ENCODE results near the gene NAP1L1.

NAP1L1 gene

GRCh38 chr12:76006028-76006925 is 78.2 kb downstream of the NAP1L1 start:
- H3K4me2 ChIP-seq (ENCODE audit: insufficient read depth, low read length), result no peak overlapping the region
- DNase-seq, result no peak
- H2AFZ ChIP-seq (ENCODE audit: low read depth, low read length), result no peak overlapping the region
- H3K27ac ChIP-seq (ENCODE audit: low read length), result no peak overlapping the region
- H3K9ac ChIP-seq (ENCODE audit: low read depth, low read length), result no peak overlapping the region
- no peaks in the 10 kb centered on the region for H4K20me1 ChIP-seq (ENCODE audit: insufficient read depth, low read length)
- H3K79me2 ChIP-seq (ENCODE audit: insufficient read depth, low read length), result no peaks in the 10 kb centered on the region
- ATAC-seq (ENCODE audit: insufficient read depth, low read depth), result no peak
- no peaks in the 10 kb centered on the region for H3K36me3 ChIP-seq (ENCODE audit: insufficient read depth, low read length)
- H3K4me3 ChIP-seq (ENCODE audit: low read depth in 1 of 2, low read length in 2 of 2), result no peak overlapping the region
- TF ChIP-seq EZH2 (IDR thresholded peaks at IDR 0.05; ENCODE audit: borderline replicate concordance, low read depth, low read length, severe bottlenecking), result no peak
- TF ChIP-seq CTCF (IDR thresholded peaks at IDR 0.05; ENCODE audit: borderline replicate concordance, extremely low read depth, low read length, poor library complexity, severe bottlenecking), result no peak
- H3K4me1 ChIP-seq (ENCODE audit: insufficient read depth, low read length), result no peaks in the 10 kb centered on the region
- H3K27me3 ChIP-seq (ENCODE audit: insufficient read depth, low read length, poor library complexity), result no peaks in the 10 kb centered on the region
- no peaks in the 10 kb centered on the region for H3K9me3 ChIP-seq (ENCODE audit: insufficient read depth, low read length, severe bottlenecking)

- H3K36me3 ChIP-seq (ENCODE audit: insufficient read depth, low read length), result no peaks in the 10 kb centered on the region
- no peaks in the 10 kb centered on the region for H3K4me1 ChIP-seq (ENCODE audit: insufficient read depth, low read length)
- no peaks in the 10 kb centered on the region for H3K9me3 ChIP-seq (ENCODE audit: insufficient read depth, low read length, severe bottlenecking)
- no peak overlapping the region for H3K4me2 ChIP-seq (ENCODE audit: insufficient read depth, low read length)
- no peak overlapping the region for H3K4me3 ChIP-seq (ENCODE audit: low read depth in 1 of 2, low read length in 2 of 2)
- H3K27ac ChIP-seq (ENCODE audit: low read length), result no peak overlapping the region
- H2AFZ ChIP-seq (ENCODE audit: low read depth, low read length), result no peak overlapping the region
- no peaks in the 10 kb centered on the region for H3K79me2 ChIP-seq (ENCODE audit: insufficient read depth, low read length)
- no peak for DNase-seq
- H4K20me1 ChIP-seq (ENCODE audit: insufficient read depth, low read length), result no peaks in the 10 kb centered on the region
- TF ChIP-seq EZH2 (IDR thresholded peaks at IDR 0.05; ENCODE audit: borderline replicate concordance, low read depth, low read length, severe bottlenecking) (no peak), CTCF (IDR thresholded peaks at IDR 0.05; ENCODE audit: borderline replicate concordance, extremely low read depth, low read length, poor library complexity, severe bottlenecking) (no peak)
- H3K27me3 ChIP-seq (ENCODE audit: insufficient read depth, low read length, poor library complexity), result no peaks in the 10 kb centered on the region
- ATAC-seq (ENCODE audit: insufficient read depth, low read depth), result no peak
- no peak overlapping the region for H3K9ac ChIP-seq (ENCODE audit: low read depth, low read length)
Measured at GRCh38 chr12:76003355-76003638, 81.2 kb downstream of the NAP1L1 start.

GRCh38 chr12:76002598-76003354 is 81.7 kb downstream of the NAP1L1 start:
- no peaks in the 10 kb centered on the region for H3K4me1 ChIP-seq (ENCODE audit: insufficient read depth, low read length)
- H3K4me3 ChIP-seq (ENCODE audit: low read depth in 1 of 2, low read length in 2 of 2), result no peak overlapping the region
- no peaks in the 10 kb centered on the region for H3K36me3 ChIP-seq (ENCODE audit: insufficient read depth, low read length)
- H3K9ac ChIP-seq (ENCODE audit: low read depth, low read length), result no peak overlapping the region
- no peak overlapping the region for H2AFZ ChIP-seq (ENCODE audit: low read depth, low read length)
- TF ChIP-seq CTCF (IDR thresholded peaks at IDR 0.05; ENCODE audit: borderline replicate concordance, extremely low read depth, low read length, poor library complexity, severe bottlenecking) (no peak), EZH2 (IDR thresholded peaks at IDR 0.05; ENCODE audit: borderline replicate concordance, low read depth, low read length, severe bottlenecking) (no peak)
- no peak overlapping the region for H3K4me2 ChIP-seq (ENCODE audit: insufficient read depth, low read length)
- ATAC-seq (ENCODE audit: insufficient read depth, low read depth) (no peak), DNase-seq (no peak)
- H3K27ac ChIP-seq (ENCODE audit: low read length), result no peak overlapping the region
- no peaks in the 10 kb centered on the region for H3K27me3 ChIP-seq (ENCODE audit: insufficient read depth, low read length, poor library complexity)
- H4K20me1 ChIP-seq (ENCODE audit: insufficient read depth, low read length), result no peaks in the 10 kb centered on the region
- no peaks in the 10 kb centered on the region for H3K79me2 ChIP-seq (ENCODE audit: insufficient read depth, low read length)
- H3K9me3 ChIP-seq (ENCODE audit: insufficient read depth, low read length, severe bottlenecking), result no peaks in the 10 kb centered on the region
